GM12875 (cell line): Measurements from ENCODE around the gene CACHD1.

Experiments used
- H3K4me3 ChIP-seq: one replicate; pipeline ENCODE4 v1.5.1; 2011; ENCODE audit warnings: low read depth, low read length, control low read depth
- TF ChIP-seq, protein P1 (sequence below): IDR thresholded peaks from 2 replicates; pipeline ENCODE4 v1.5.1; 2011; ENCODE audit warnings: low read depth, mild to moderate bottlenecking, control low read depth, inconsistent platforms, low read length, moderate library complexity, borderline replicate concordance; ENCODE audit not compliant: insufficient read depth

Gene CACHD1

DNA sequence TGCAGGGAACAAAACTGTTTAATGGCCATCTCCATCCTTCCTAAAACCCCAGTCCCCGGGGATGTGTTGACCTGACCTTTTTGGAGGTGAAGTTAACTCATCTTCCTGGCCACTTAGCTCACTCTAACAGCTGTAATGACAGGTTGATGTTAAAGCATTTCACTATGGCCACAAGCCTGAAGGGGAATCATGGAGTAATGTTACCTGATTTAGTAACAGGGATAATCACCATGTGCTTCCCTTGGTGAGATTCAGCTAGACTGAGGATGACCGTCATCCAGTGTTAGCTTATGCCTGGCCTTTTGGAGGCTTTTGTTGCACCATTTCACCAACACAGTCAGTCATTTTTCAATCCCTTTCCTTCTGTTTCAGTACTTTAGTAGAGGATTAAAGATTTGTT lies 210.7 kb downstream of the CACHD1 start:
- H3K4me3 ChIP-seq = no peak overlapping the region
- TF ChIP-seq, protein P1, sequence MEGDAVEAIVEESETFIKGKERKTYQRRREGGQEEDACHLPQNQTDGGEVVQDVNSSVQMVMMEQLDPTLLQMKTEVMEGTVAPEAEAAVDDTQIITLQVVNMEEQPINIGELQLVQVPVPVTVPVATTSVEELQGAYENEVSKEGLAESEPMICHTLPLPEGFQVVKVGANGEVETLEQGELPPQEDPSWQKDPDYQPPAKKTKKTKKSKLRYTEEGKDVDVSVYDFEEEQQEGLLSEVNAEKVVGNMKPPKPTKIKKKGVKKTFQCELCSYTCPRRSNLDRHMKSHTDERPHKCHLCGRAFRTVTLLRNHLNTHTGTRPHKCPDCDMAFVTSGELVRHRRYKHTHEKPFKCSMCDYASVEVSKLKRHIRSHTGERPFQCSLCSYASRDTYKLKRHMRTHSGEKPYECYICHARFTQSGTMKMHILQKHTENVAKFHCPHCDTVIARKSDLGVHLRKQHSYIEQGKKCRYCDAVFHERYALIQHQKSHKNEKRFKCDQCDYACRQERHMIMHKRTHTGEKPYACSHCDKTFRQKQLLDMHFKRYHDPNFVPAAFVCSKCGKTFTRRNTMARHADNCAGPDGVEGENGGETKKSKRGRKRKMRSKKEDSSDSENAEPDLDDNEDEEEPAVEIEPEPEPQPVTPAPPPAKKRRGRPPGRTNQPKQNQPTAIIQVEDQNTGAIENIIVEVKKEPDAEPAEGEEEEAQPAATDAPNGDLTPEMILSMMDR = no peak

DNA sequence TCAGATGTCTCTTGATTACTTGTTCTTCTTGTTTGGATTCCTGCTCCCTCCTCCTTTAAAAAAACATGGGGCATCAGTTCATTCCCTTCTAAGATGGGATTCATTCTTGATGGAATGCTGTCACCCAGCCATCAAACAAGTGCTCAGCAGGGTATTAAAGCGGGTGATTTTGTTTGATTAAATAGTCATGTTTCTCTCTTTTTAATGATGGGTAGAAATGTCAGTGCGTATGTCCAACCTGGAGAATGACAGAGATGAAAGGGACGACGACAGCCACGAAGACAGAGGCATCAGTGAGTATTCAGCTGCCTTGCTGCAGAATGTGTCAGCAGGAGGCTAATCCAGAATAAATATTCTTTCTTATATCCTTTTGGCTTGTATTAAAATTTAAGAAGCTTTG lies 211.1 kb downstream of the CACHD1 start:
- no peak overlapping the region for H3K4me3 ChIP-seq
- TF ChIP-seq, protein P1 = no peak

DNA sequence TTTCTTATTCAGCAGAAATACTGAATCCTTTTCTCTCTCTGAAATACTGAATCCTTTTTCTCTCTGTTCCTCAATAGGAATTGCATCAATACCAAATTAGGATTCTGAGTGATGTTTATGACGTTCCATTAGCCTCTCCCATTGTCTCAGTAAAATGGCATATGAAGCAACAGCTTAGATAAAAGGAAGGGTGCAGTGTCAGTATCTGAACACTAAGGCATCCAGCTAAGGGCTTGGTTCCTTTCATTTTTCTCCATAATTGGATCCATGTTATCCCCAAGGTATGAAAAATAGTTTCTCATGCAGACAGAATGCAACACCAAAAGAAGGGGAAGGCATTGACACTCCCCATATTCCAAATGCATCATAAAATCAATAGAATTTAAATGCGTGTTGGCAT lies 213.5 kb downstream of the CACHD1 start:
- H3K4me3 ChIP-seq = no peak overlapping the region
- TF ChIP-seq, protein P1 = no peak

DNA sequence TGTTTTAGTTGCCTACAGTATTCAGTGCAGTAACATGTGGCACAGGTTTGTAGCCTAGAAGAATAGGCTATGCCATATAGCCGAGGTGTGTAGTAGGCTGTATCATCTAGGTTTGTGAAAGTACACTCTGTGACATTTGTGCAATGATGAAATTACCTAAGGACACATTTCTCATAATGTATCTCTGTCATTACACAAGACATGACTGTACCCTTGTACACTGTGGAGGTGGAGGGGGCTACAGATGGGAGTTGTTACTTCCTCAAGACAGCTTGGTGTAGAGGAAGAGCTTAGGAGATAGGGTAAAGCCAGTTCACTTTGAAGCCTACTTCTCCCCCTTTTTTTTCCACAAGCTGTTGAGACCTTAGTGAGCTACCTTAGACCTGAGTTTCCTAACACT lies 215.3 kb downstream of the CACHD1 start:
- TF ChIP-seq, protein P1 = no peak

DNA sequence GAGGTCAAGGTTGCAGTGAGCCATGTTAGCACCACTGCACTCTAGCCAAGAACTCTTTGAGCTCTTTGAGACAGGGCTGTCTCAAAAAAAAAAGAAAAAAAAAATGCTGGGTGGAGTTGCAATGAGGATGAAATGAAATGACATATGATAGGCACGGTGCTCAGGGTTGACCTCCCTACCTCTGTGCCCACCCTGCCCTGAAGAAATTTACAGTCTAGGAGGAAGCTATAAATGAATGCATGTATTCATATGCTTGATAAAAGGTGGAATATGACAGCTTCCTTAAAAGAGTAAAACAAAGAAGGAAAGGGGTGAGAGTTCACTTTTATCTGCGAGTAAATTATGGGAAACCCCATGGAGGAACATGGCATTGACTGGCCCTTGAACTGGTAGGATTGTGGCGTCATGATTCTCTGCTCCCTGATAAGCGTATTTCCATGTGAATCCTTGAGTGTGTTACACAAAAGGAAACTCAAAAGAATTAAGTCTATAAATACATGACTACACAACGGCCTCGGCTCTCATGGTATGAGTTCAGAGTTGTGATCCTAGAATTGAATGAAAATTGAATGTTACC lies 215.9 kb downstream of the CACHD1 start:
- H3K4me3 ChIP-seq = no peak overlapping the region
- TF ChIP-seq, protein P1 = no peak

More for the DNA sequence above, 215.3 kb downstream of the CACHD1 start:
- no peak overlapping the region for H3K4me3 ChIP-seq

DNA sequence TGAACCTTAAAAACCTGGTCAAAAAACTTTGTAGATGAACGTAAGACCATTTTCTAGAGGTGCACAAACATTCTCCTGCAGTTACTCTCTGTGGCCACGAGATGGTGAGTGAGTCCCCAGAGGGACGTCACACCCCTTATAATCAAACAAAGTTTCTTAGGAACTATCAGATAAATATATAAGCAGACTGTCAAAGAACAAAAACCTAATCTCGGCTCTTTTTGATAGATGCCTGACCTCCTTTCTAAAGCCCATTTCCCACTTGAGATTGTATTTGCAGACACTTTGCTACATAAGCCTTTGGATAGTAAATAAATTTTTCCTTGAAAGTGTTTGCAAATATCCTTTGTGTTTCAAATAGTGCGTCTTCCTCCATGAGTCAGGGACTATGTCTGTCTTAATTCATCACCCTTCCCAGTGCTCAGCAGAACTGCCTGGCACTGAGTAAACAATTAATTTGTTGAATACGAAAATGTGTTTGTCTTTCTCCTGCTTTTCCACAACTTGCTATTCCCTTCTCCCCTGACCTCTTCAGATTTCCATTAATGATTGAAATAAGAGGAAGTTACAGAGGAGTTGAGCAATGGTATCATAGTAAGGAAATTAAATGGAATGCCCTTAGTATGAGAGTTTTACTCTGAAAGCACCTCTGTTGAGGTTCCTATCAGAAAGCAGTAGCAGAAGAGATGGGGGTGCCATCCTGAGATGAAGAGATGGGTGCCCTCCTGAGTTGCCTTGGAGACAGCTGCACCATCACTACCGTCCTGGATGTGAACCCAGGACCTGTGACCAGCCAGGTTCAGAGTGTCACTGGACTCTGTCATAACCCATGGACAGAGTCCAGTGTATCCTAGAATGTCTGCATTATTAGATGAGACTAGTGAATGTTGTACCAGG lies 217.1 kb downstream of the CACHD1 start:
- H3K4me3 ChIP-seq = no peak overlapping the region
- TF ChIP-seq, protein P1 = peak; percentile 67; the same call in 1 of the 2 replicates
